CD14-positive monocyte (primary cell): ENCODE measurements around the gene DCAKD. TPM values are rescaled to one million over a fixed set of nuclear protein-coding genes. Genes with fewer than 3 reads are reported as not detected.

Experiments
- DNase-seq, 3 donors: peaks; one replicate each; pipeline ENCODE4 v3.0.0-alpha.2; 2011 to 2022
- H2AFZ ChIP-seq: 2 replicates; pipeline ENCODE4 v1.6.0; 2012; ENCODE audit warnings: mild to moderate bottlenecking, low read depth, low read length, inconsistent platforms; ENCODE audit not compliant: insufficient read depth, poor library complexity, severe bottlenecking
- H3K27ac ChIP-seq, 2 donors: 1 replicate in 1 of 2; 2 replicates in 1 of 2; pipeline ENCODE4 v1.5.1; 2012 to 2013; ENCODE audit warnings: low read length in 2 of 2, control low read depth in 1 of 2, inconsistent platforms in 1 of 2, low read depth in 1 of 2, mild to moderate bottlenecking in 1 of 2
- H3K27me3 ChIP-seq, 2 donors: one replicate each; pipeline versions ENCODE4 v1.6.0 to v1.6.1; 2011 to 2013; ENCODE audit warnings: low read length in 2 of 2; ENCODE audit not compliant: control insufficient read depth in 2 of 2, insufficient read depth in 2 of 2
- H3K36me3 ChIP-seq, 2 donors: replicated peaks in 1 of 2; 1 replicate in 1 of 2; 2 replicates in 1 of 2; pipeline versions ENCODE4 v1.5.1 to v1.6.1; 2012 to 2013; ENCODE audit warnings: low read length in 2 of 2, control low read depth in 1 of 2, inconsistent platforms in 1 of 2, mild to moderate bottlenecking in 1 of 2; ENCODE audit not compliant: insufficient read depth in 2 of 2, control insufficient read depth in 1 of 2
- H3K4me1 ChIP-seq, 2 donors: 1 replicate in 1 of 2; 2 replicates in 1 of 2; pipeline versions ENCODE4 v1.5.1 to v1.6.1; 2012 to 2013; ENCODE audit warnings: low read length in 2 of 2, control low read depth in 1 of 2, inconsistent platforms in 1 of 2, mild to moderate bottlenecking in 1 of 2, moderate library complexity in 1 of 2; ENCODE audit not compliant: insufficient read depth in 2 of 2, control insufficient read depth in 1 of 2
- H3K4me2 ChIP-seq: replicated peaks from 2 replicates; pipeline ENCODE3; 2012; ENCODE audit warnings: low read length, moderate library complexity, mild to moderate bottlenecking; ENCODE audit not compliant: poor library complexity, severe bottlenecking; ENCODE audit errors: extremely low read depth
- H3K4me3 ChIP-seq, 3 experiments: fragments of 200-600 bp in 1 of 3; sonication (generic) in 1 of 3; replicated peaks in 1 of 3; 1 replicate in 2 of 3; 2 replicates in 1 of 3; pipeline ENCODE4 v1.5.1; 2011 to 2013; ENCODE audit warnings: low read length in 3 of 3, mild to moderate bottlenecking in 3 of 3, control low read depth in 2 of 3, low read depth in 2 of 3, inconsistent platforms in 1 of 3, moderate library complexity in 1 of 3
- H3K79me2 ChIP-seq: 2 replicates; pipeline ENCODE4 v1.6.0; 2012; ENCODE audit warnings: mild to moderate bottlenecking, control low read depth, inconsistent platforms, low read length, moderate library complexity; ENCODE audit not compliant: insufficient read depth
- H3K9ac ChIP-seq: 2 replicates; pipeline ENCODE4 v1.6.0; 2017; ENCODE audit warnings: low read length, mild to moderate bottlenecking; ENCODE audit not compliant: insufficient read depth, poor library complexity, severe bottlenecking
- H3K9me3 ChIP-seq, 2 donors: replicated peaks in 1 of 2; 1 replicate in 1 of 2; 2 replicates in 1 of 2; pipeline versions ENCODE4 v1.5.1 to v1.6.1; 2012 to 2013; ENCODE audit warnings: low read length in 2 of 2, control low read depth in 1 of 2; ENCODE audit not compliant: control insufficient read depth in 1 of 2, insufficient read depth in 1 of 2
- H4K20me1 ChIP-seq: 2 replicates; pipeline ENCODE4 v1.6.0; 2012; ENCODE audit warnings: mild to moderate bottlenecking, low read length, control low read depth, moderate library complexity; ENCODE audit not compliant: insufficient read depth
- H3K27ac Mint-ChIP-seq, 7 donors: one replicate each; pipeline ENCODE4 v1.8.0; 2020; ENCODE audit warnings: mild to moderate bottlenecking in 7 of 7, mixed read lengths in 7 of 7, moderate library complexity in 6 of 7, inconsistent platforms in 2 of 7
- H3K27me3 Mint-ChIP-seq, 3 donors: one replicate each; pipeline ENCODE4 v1.8.0; 2021 to 2022; ENCODE audit warnings: low read depth in 3 of 3, mild to moderate bottlenecking in 3 of 3, mixed read lengths in 3 of 3, moderate library complexity in 3 of 3, inconsistent platforms in 1 of 3
- H3K36me3 Mint-ChIP-seq, 2 donors: one replicate each; pipeline ENCODE4 v1.8.0; 2020; ENCODE audit warnings: mixed read lengths in 2 of 2, inconsistent platforms in 1 of 2, mild to moderate bottlenecking in 1 of 2
- H3K4me1 Mint-ChIP-seq: one replicate; pipeline ENCODE4 v1.8.0; 2020; ENCODE audit warnings: mild to moderate bottlenecking, mixed read lengths
- H3K4me3 Mint-ChIP-seq, 2 donors: one replicate each; pipeline ENCODE4 v1.8.0; 2020; ENCODE audit warnings: mild to moderate bottlenecking in 2 of 2, mixed read lengths in 2 of 2, moderate library complexity in 1 of 2
- H3K9me3 Mint-ChIP-seq, 7 donors: one replicate each; pipeline ENCODE4 v1.8.0; 2020 to 2022; ENCODE audit warnings: mixed read lengths in 7 of 7, mild to moderate bottlenecking in 6 of 7, moderate library complexity in 6 of 7, inconsistent platforms in 2 of 7
- WGBS: methylation state at CpG from one replicate; pipeline ENCODE4 v1.1.5; 2013; ENCODE audit warnings: missing lambda C conversion rate; ENCODE audit not compliant: insufficient coverage; 5-methylcytosine and 5-hydroxymethylcytosine counted together
- intact Hi-C, 2 donors: fragments of 100-400 bp; cut with micrococcal nuclease; formaldehyde crosslinking; loops; one replicate each; pipeline versions ENCODE4 v1.15.0 to v1.15.1; 2023
- polyA plus RNA-seq, 3 donors: library from polyadenylated mRNA; depleted of rRNA in 1 of 3; unstranded in 2 of 3; stranded (reverse) in 1 of 3; fragments of 300-500 nt in 2 of 3; fragments of >200 nt in 1 of 3; fragmentation: Illumina TruSeq in 2 of 3; gene quantifications; 1 replicate in 2 of 3; 2 replicates in 1 of 3; pipeline ENCODE4 v1.2.3, GENCODE V29; 2012 to 2021
- TF ChIP-seq, protein P1 (sequence below): fragments of 200-600 bp; IDR thresholded peaks from one replicate; pipeline ENCODE4 v1.8.0; 2022; ENCODE audit warnings: antibody characterized with exemption, mild to moderate bottlenecking

Gene DCAKD
- polyA plus RNA-seq, 3 donors: 6.6 to 10.0 (median 8.7) TPM

DNA sequence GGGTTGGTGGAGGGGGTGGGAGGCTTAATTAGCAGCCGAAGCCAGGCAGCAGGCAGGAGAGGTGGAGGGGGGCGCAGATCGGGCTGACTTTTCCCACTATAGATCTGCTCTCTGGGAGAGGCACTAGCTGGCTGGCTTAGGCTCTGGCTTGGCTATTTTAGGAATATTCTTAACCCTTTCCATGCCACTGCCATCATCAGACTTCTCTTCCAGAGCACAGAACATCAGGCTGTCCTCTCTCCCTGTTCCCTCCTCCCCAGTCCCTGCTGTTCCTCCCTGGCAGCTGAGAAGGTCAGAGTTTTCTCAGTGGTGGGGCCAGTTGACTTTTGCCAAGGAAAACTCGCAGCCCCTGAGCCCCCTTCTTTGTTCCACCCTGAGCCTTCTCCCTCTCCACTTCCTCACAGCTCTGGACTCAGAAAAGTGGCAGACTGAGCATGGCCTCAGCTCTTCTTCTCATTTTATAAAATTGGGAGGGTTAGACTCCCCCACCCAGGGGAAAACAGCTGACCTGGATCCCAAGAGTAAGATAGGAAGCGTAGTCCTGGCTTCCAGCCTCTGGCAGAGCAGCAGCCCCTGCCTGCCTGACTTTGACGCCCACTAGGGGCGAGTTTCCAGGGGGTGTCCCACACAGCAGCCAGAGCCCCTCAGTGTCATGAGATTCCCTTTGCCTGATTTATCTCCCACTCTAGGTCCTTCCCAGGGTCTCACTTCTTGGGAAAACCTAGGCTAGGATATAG is 73.5 kb downstream of the DCAKD start:
- H3K9me3 ChIP-seq: no peaks in the 10 kb centered on the region
- H3K4me1 ChIP-seq: no peaks in the 10 kb centered on the region
- no peak overlapping the region for H3K9ac ChIP-seq
- no peaks in the 10 kb centered on the region for H3K79me2 ChIP-seq
- Mint-ChIP-seq H3K9me3 (peaks cover 0 to 8% (median 0%) of the 10 kb centered on the region in 7 donors), H3K36me3 (no peaks in the 10 kb centered on the region), H3K27ac (no peak overlapping the region), H3K4me3 (peak overlapping the region in 1 of 2 donors; percentile 7), H3K4me1 (no peaks in the 10 kb centered on the region), H3K27me3 (peaks cover 53 to 80% (median 59%) of the 10 kb centered on the region in 3 donors)
- no peaks in the 10 kb centered on the region for H3K36me3 ChIP-seq
- DNase-seq: no peak
- no peak overlapping the region for H2AFZ ChIP-seq
- peaks cover 2 to 53% of the 10 kb centered on the region in 2 donors for H3K27me3 ChIP-seq
- no peak overlapping the region for H3K4me3 ChIP-seq
- 96% methylated on average over 3 of the region's 7 CpGs for WGBS
- intact Hi-C loops: no loop called here
- no peak overlapping the region for H3K27ac ChIP-seq
- H3K4me2 ChIP-seq: no peak overlapping the region
- H4K20me1 ChIP-seq: no peaks in the 10 kb centered on the region
- TF ChIP-seq, protein P1, sequence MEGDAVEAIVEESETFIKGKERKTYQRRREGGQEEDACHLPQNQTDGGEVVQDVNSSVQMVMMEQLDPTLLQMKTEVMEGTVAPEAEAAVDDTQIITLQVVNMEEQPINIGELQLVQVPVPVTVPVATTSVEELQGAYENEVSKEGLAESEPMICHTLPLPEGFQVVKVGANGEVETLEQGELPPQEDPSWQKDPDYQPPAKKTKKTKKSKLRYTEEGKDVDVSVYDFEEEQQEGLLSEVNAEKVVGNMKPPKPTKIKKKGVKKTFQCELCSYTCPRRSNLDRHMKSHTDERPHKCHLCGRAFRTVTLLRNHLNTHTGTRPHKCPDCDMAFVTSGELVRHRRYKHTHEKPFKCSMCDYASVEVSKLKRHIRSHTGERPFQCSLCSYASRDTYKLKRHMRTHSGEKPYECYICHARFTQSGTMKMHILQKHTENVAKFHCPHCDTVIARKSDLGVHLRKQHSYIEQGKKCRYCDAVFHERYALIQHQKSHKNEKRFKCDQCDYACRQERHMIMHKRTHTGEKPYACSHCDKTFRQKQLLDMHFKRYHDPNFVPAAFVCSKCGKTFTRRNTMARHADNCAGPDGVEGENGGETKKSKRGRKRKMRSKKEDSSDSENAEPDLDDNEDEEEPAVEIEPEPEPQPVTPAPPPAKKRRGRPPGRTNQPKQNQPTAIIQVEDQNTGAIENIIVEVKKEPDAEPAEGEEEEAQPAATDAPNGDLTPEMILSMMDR: no peak

DNA sequence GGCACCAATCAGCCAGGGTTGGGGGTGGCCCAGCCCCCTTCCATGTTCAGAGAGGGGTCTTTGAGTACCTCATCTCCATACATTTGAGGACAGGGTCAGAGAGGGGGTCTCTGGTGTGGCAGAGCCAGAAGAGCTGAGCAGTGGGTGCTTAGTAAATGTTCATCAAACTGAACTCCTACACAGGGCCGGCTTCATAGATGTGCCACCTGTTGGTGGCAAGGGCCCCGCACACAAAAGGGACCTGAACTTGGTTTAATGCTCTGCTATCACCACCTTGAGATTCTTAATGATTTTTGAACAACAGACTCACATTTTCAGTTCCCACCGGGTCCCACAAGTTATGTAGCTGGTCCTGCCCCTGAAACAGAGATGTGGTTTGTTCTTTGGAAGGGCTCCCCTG is 74.4 kb downstream of the DCAKD start:
- H3K4me1 ChIP-seq: no peaks in the 10 kb centered on the region
- no peak overlapping the region for H3K4me2 ChIP-seq
- TF ChIP-seq, protein P1: no peak
- H3K4me1 Mint-ChIP-seq: no peaks in the 10 kb centered on the region
- H3K36me3 ChIP-seq: no peaks in the 10 kb centered on the region
- intact Hi-C loops: no loop called here
- H3K9ac ChIP-seq: no peak overlapping the region
- no peaks in the 10 kb centered on the region for H3K36me3 Mint-ChIP-seq
- no peak overlapping the region for H2AFZ ChIP-seq
- no peaks in the 10 kb centered on the region for H4K20me1 ChIP-seq
- peaks cover 9 to 62% of the 10 kb centered on the region in 2 donors for H3K27me3 ChIP-seq
- peaks cover 59 to 86% (median 65%) of the 10 kb centered on the region in 3 donors for H3K27me3 Mint-ChIP-seq
- peaks cover 0 to 8% (median 0%) of the 10 kb centered on the region in 7 donors for H3K9me3 Mint-ChIP-seq
- H3K79me2 ChIP-seq: no peaks in the 10 kb centered on the region
- H3K27ac Mint-ChIP-seq: no peak overlapping the region
- no peak overlapping the region for H3K27ac ChIP-seq
- 75% methylated on average over 2 of the region's 3 CpGs for WGBS
- no peak overlapping the region for H3K4me3 Mint-ChIP-seq
- no peak overlapping the region for H3K4me3 ChIP-seq
- no peak for DNase-seq
- H3K9me3 ChIP-seq: peaks cover 0 to 1% of the 10 kb centered on the region in 2 donors
